Trophoblast cell (in vitro differentiated cells and primary cell): ENCODE results near the gene STXBP5L.
"Not testable (repeated sequence)": the region's sequence is repeated elsewhere in the genome, so short reads cannot be mapped to it uniquely, and the experiment has no call there.

Source experiments
- DNase-seq, 2 donors: peaks; one replicate each; pipeline ENCODE4 v3.0.0-alpha.2; 2016
- H2AFZ ChIP-seq: 2 replicates; pipeline ENCODE4 v1.6.1; 2013; ENCODE audit warnings: low read length, moderate library complexity, mild to moderate bottlenecking; ENCODE audit not compliant: insufficient read depth, poor library complexity
- H2AK5ac ChIP-seq: 2 replicates; pipeline ENCODE4 v1.6.1; 2013; ENCODE audit warnings: mild to moderate bottlenecking, low read length
- H2BK120ac ChIP-seq: 2 replicates; pipeline ENCODE4 v1.6.1; 2013; ENCODE audit warnings: low read length, mild to moderate bottlenecking, moderate library complexity; ENCODE audit not compliant: insufficient read depth, poor library complexity
- H2BK12ac ChIP-seq: 2 replicates; pipeline ENCODE4 v1.6.1; 2013; ENCODE audit warnings: mild to moderate bottlenecking, low read length, moderate library complexity
- H2BK5ac ChIP-seq: 2 replicates; pipeline ENCODE4 v1.6.1; 2013; ENCODE audit warnings: low read length, low read depth, moderate library complexity, mild to moderate bottlenecking; ENCODE audit not compliant: poor library complexity
- H3K14ac ChIP-seq: 2 replicates; pipeline ENCODE4 v1.6.1; 2013; ENCODE audit warnings: mild to moderate bottlenecking, low read length
- H3K18ac ChIP-seq: 2 replicates; pipeline ENCODE4 v1.6.1; 2013; ENCODE audit warnings: mild to moderate bottlenecking, low read length
- H3K23ac ChIP-seq: 2 replicates; pipeline ENCODE4 v1.6.1; 2013; ENCODE audit warnings: low read length
- H3K27ac ChIP-seq: 2 replicates; pipeline ENCODE4 v1.5.1; 2013; ENCODE audit warnings: low read depth, mild to moderate bottlenecking, inconsistent platforms, low read length, moderate library complexity
- H3K27me3 ChIP-seq: 2 replicates; pipeline ENCODE4 v1.6.1; 2013; ENCODE audit warnings: inconsistent platforms, mild to moderate bottlenecking, low read length, moderate library complexity; ENCODE audit not compliant: insufficient read depth
- H3K36me3 ChIP-seq, 2 experiments: 1 replicate in 1 of 2; 2 replicates in 1 of 2; pipeline ENCODE4 v1.6.1; 2013; ENCODE audit warnings: low read length in 2 of 2, mild to moderate bottlenecking in 2 of 2, moderate library complexity in 1 of 2; ENCODE audit not compliant: insufficient read depth in 2 of 2, control insufficient read depth in 1 of 2
- H3K4ac ChIP-seq: 2 replicates; pipeline ENCODE4 v1.6.1; 2013; ENCODE audit warnings: low read depth, mild to moderate bottlenecking, low read length, moderate library complexity
- H3K4me1 ChIP-seq, 2 experiments: 1 replicate in 1 of 2; 2 replicates in 1 of 2; pipeline ENCODE4 v1.6.1; 2013; ENCODE audit warnings: low read length in 2 of 2, mild to moderate bottlenecking in 2 of 2, moderate library complexity in 1 of 2; ENCODE audit not compliant: insufficient read depth in 2 of 2, control insufficient read depth in 1 of 2
- H3K4me2 ChIP-seq: 2 replicates; pipeline ENCODE4 v1.6.1; 2013; ENCODE audit warnings: inconsistent platforms, mild to moderate bottlenecking, low read length, moderate library complexity
- H3K4me3 ChIP-seq: 2 replicates; pipeline ENCODE4 v1.5.1; 2013; ENCODE audit warnings: mild to moderate bottlenecking, low read depth, low read length, inconsistent platforms
- H3K79me1 ChIP-seq: one replicate; pipeline ENCODE4 v1.6.1; 2013; ENCODE audit warnings: low read length
- H3K79me2 ChIP-seq: 2 replicates; pipeline ENCODE4 v1.6.1; 2013; ENCODE audit warnings: low read length, mild to moderate bottlenecking; ENCODE audit not compliant: control insufficient read depth, insufficient read depth, poor library complexity
- H3K9ac ChIP-seq: 2 replicates; pipeline ENCODE4 v1.6.1; 2013; ENCODE audit warnings: mild to moderate bottlenecking, low read length
- H3K9me3 ChIP-seq: 2 replicates; pipeline ENCODE4 v1.6.1; 2013; ENCODE audit warnings: low read depth, mild to moderate bottlenecking, control low read depth, inconsistent platforms, low read length; ENCODE audit not compliant: insufficient read depth
- H4K12ac ChIP-seq: 2 replicates; pipeline ENCODE4 v1.6.1; 2013; ENCODE audit warnings: low read depth, mild to moderate bottlenecking, low read length, moderate library complexity
- H4K8ac ChIP-seq: 2 replicates; pipeline ENCODE4 v1.6.1; 2013; ENCODE audit warnings: low read depth, mild to moderate bottlenecking, low read length, moderate library complexity
- H4K91ac ChIP-seq: one replicate; pipeline ENCODE4 v1.6.1; 2013; ENCODE audit warnings: low read depth, mild to moderate bottlenecking, low read length, moderate library complexity
- WGBS: extraction: QIAGEN DNeasy Blood & Tissue Kit; methylation state at CpG from one replicate; pipeline ENCODE4 v1.1.7; 2013; ENCODE audit warnings: missing lambda C conversion rate; ENCODE audit not compliant: insufficient read length, insufficient coverage; ENCODE audit errors: extremely low coverage; 5-methylcytosine and 5-hydroxymethylcytosine counted together

Gene STXBP5L

GRCh38 chr3:121202573-121202972 is 294.6 kb downstream of the STXBP5L start:
- H2BK5ac ChIP-seq = no peak overlapping the region
- no peak overlapping the region for H3K23ac ChIP-seq
- no peak overlapping the region for H3K27ac ChIP-seq
- H3K4me1 ChIP-seq = no peaks in the 10 kb centered on the region
- H4K12ac ChIP-seq = no peak overlapping the region
- H2AFZ ChIP-seq = no peak overlapping the region
- H3K79me1 ChIP-seq = no peaks in the 10 kb centered on the region
- no peak overlapping the region for H2AK5ac ChIP-seq
- no peaks in the 10 kb centered on the region for H3K36me3 ChIP-seq
- no peak overlapping the region for H2BK120ac ChIP-seq
- no peak overlapping the region for H3K4me2 ChIP-seq
- no peak overlapping the region for H3K4ac ChIP-seq
- H3K27me3 ChIP-seq = no peaks in the 10 kb centered on the region
- no peak for DNase-seq
- H3K9me3 ChIP-seq = no peaks in the 10 kb centered on the region
- H3K9ac ChIP-seq = no peak overlapping the region
- H2BK12ac ChIP-seq = no peak overlapping the region
- no peak overlapping the region for H4K8ac ChIP-seq
- H3K14ac ChIP-seq = no peak overlapping the region
- H3K18ac ChIP-seq = no peak overlapping the region
- no peaks in the 10 kb centered on the region for H3K79me2 ChIP-seq
- no peak overlapping the region for H3K4me3 ChIP-seq
- no peak overlapping the region for H4K91ac ChIP-seq

- Histone ChIP-seq H3K79me1 (no peaks in the 10 kb centered on the region), H4K12ac (no peak overlapping the region), H3K23ac (no peak overlapping the region), H3K27me3 (no peaks in the 10 kb centered on the region), H3K4me1 (peaks cover 0 to 3% of the 10 kb centered on the region in 2 experiments), H3K14ac (no peak overlapping the region), H3K79me2 (no peaks in the 10 kb centered on the region), H2BK120ac (no peak overlapping the region), H3K4ac (no peak overlapping the region), H2BK12ac (no peak overlapping the region), H2AFZ (no peak overlapping the region), H3K4me3 (no peak overlapping the region), H3K36me3 (no peaks in the 10 kb centered on the region), H3K27ac (no peak overlapping the region), H2AK5ac (no peak overlapping the region), H3K18ac (no peak overlapping the region), H2BK5ac (no peak overlapping the region), H3K9me3 (no peaks in the 10 kb centered on the region), H3K9ac (no peak overlapping the region), H4K91ac (no peak overlapping the region), H4K8ac (no peak overlapping the region), H3K4me2 (no peak overlapping the region)
- WGBS = no CpG with 5 or more reads among the region's 2 CpGs
- DNase-seq = peak in 1 of 2 donors; percentile 24
These were observed 315.1 kb downstream of the STXBP5L start for GRCh38 chr3:121223116-121223515.

GRCh38 chr3:121228971-121229370 is 321.0 kb downstream of the STXBP5L start:
- Histone ChIP-seq H3K27me3 (no peaks in the 10 kb centered on the region), H3K23ac (no peak overlapping the region), H3K9me3 (no peaks in the 10 kb centered on the region), H4K8ac (no peak overlapping the region), H3K14ac (no peak overlapping the region), H3K4me1 (peaks cover 2 to 3% of the 10 kb centered on the region in 2 experiments), H3K9ac (no peak overlapping the region), H3K4ac (no peak overlapping the region), H2BK120ac (no peak overlapping the region), H2BK5ac (no peak overlapping the region), H4K91ac (no peak overlapping the region), H3K18ac (no peak overlapping the region), H3K4me3 (no peak overlapping the region), H3K36me3 (no peaks in the 10 kb centered on the region), H3K4me2 (no peak overlapping the region), H3K27ac (no peak overlapping the region), H3K79me1 (no peaks in the 10 kb centered on the region), H2BK12ac (no peak overlapping the region), H2AFZ (no peak overlapping the region), H3K79me2 (no peaks in the 10 kb centered on the region), H2AK5ac (no peak overlapping the region), H4K12ac (no peak overlapping the region)
- WGBS = no CpG with 5 or more reads among the region's 1 CpG
- DNase-seq = no peak

- H3K9ac ChIP-seq, H4K8ac ChIP-seq, H4K91ac ChIP-seq, H3K79me1 ChIP-seq, H3K4me2 ChIP-seq, H3K9me3 ChIP-seq, H3K27ac ChIP-seq, H3K79me2 ChIP-seq, H3K4ac ChIP-seq, H2BK5ac ChIP-seq, H3K27me3 ChIP-seq, H2AFZ ChIP-seq, H2AK5ac ChIP-seq, DNase-seq, H3K23ac ChIP-seq, H3K18ac ChIP-seq, H3K4me3 ChIP-seq, H3K4me1 ChIP-seq, H2BK12ac ChIP-seq, H2BK120ac ChIP-seq, H4K12ac ChIP-seq, H3K14ac ChIP-seq, H3K36me3 ChIP-seq: not testable (repeated sequence)
- no CpG with 5 or more reads among the region's 1 CpG for WGBS
These were observed 322.2 kb downstream of the STXBP5L start for GRCh38 chr3:121230194-121230593.
